CD4-positive, alpha-beta T cell treated with Interferon alpha-2 for 1 hour (primary cell): Measurements from ENCODE around the gene GLMP.

Experiments
- DNase-seq, 2 donors: peaks; one replicate each; pipeline ENCODE4 v3.0.0-alpha.2; 2020 to 2022

GLMP gene

DNA sequence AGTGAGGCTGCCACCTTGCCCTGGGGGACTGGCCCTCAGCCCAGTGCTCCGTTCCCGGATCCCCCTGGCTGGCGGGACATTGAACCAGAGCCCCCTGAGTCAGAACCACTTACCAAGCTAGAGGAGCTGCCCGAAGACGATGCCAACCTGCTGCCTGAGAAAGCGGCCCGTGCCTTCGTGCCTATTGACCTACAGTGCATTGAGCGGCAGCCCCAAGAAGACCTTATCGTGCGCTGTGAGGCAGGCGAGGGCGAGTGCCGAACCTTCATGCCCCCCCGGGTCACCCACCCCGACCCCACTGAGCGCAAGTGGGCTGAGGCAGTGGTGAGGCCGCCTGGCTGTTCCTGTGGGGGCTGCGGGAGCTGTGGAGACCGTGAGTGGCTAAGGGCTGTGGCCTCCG is 10.0 kb downstream of the GLMP start:
- DNase-seq: no peak

- DNase-seq: no peak
Observed at GRCh38 chr1:156284757-156285156, 10.7 kb downstream of the GLMP start.

DNA sequence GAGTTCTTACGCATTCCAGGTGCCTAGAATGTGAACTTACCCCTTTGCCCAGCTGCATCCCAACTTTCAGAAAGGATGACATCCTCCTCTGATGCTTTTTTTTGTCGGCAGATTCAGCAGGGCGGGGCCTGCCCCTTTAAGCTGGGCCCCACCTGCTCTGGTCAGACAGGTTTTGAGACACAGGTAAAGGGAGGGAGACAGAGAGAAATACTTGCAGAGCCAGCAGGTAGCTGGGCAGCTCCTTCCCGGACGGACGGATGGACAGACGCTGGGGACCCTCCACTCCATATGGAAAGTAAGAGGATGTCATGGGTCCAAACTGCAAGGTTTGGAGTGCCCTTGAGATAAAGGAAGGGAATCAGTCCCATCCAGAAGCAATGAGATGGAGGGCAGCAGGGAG is 11.4 kb downstream of the GLMP start, which contains the start of gene TMEM79:
Gene TMEM79 (plus strand): TSS at position 214 of the 400 bp plus-strand sequence. CDS start 902 bp downstream, outside the sequence.
- DNase-seq: no peak

GRCh38 chr1:156283521-156283920 is 12.0 kb downstream of the GLMP start:
- DNase-seq: no peak

GRCh38 chr1:156282479-156283222 is 12.8 kb downstream of the GLMP start, which contains the start of gene SMG5:
TSS of gene SMG5 (minus strand) at chr1:156282825. CDS start at chr1:156282680, 145 bp downstream.
- peak; percentile 98 for DNase-seq

DNA sequence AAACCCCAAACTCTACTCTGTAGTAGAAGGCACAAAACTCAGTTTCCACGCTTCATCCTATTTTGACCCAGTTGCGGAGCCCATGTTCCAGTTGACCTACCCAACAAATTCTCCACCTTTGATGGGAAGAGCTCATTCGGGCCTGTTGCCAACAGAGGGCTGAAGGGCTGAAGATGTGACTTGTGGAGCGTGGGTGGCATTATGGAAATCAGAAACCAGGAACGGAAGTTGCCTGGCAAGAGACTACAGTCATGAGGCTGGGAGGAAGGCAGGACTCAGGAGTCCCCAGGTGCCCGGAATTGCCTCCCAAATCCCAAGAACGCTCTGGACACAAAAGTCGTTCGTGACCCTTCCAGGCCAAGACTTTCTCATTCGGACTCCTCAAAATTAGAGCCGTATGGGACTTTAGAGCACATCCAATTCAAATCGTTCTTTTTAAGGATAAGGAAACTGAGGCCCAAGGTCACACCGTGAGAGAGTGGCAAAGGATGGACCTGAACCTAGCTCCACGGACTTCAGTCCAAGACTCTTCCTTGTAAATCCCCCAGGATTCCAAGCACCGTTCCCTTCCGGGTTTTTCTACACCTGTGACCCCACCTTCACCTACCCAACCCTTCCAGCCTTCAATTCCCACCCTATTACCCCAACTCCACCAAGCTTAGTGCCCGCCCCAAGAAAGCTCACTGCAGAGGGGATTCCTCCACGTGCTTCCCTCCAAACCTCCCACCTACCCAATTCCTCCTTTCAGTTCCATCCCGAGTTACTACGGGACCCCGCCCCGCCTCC is 13.6 kb downstream of the GLMP start:
- DNase-seq: no peak

GRCh38 chr1:156281281-156281680 is 14.2 kb downstream of the GLMP start:
- DNase-seq: peak in 1 of 2 donors; percentile 29

GRCh38 chr1:156279837-156280236 is 15.6 kb downstream of the GLMP start:
- DNase-seq: no peak

DNA sequence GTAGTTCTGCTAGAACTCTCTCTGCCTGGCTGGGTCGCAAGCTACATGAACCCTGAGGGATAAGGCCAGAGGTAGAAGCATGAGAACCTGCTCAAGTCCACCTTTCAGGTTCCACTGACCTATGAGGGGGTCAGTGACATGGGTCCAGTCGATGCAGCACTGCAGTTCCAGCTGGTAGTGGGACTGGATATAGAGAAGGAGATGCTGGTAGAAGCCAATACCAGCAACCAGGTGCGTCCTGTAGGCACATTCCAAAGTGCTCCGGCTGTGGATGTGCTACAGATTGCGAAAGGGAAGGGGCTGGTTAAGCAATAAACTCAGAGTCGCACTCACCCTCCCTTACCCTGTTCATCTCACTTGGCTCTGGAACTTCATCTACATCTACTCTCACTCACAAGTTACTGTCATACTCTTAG is 18.5 kb downstream of the GLMP start:
- DNase-seq: no peak

DNA sequence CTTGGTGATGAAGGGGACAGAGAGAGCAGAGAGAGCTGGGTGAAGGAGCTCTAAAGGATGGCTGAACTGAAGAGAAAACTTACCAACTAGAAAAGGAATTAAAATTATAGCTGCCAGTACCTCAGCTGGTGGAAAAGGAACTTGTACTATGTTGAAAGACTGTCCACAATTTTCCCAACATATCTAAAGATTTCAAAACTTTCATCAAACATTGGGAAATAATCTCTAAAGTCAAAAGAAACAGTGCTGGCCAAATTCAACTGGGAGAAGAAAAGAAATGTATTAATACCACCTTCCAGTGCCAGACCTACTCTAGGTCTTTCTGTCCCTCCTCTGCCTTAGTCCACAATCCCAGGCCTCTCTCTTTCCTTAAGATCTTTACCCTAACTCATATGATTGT is 18.9 kb downstream of the GLMP start:
- DNase-seq: no peak

DNA sequence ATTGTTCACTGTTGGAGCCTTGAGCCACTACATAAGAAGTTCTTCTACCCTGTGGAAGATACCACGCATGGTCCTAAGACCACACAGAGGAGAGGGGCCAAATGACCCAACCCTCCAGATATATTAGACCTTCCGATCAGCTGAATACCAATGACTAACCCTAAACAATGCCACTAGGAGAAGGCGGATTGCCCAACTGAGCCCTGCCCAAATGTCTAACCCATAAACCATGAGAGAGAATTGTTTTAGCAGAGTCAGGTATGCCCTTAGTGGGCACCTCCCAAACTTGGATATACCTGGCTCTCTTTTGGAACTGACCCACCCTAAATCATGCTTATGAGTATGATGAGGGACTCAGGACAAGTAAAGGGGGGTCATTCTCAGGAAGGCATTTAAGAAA is 25.2 kb downstream of the GLMP start:
- DNase-seq: no peak

- no peak for DNase-seq
Observed at GRCh38 chr1:156268336-156268735, 27.1 kb downstream of the GLMP start.

DNA sequence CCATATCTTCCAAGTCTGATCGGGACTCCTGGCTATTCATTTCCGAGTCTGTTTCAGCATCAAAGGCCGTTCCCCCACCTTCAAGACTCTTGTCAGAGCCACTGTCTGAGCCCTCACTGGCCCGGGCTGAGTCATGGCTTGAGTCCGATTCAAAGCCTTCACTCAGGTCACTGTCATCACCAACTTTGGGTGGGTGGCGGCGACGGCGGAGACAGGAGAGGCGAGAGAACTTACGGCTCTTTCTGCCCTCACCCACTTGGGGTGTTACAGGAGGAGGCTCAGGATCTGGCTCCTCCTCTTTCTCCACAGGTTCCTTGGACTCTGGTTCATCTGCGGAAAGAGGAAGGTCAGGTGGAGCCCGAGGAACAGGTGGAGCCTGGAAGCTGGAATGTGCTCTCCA is 29.4 kb downstream of the GLMP start:
- no peak for DNase-seq

DNA sequence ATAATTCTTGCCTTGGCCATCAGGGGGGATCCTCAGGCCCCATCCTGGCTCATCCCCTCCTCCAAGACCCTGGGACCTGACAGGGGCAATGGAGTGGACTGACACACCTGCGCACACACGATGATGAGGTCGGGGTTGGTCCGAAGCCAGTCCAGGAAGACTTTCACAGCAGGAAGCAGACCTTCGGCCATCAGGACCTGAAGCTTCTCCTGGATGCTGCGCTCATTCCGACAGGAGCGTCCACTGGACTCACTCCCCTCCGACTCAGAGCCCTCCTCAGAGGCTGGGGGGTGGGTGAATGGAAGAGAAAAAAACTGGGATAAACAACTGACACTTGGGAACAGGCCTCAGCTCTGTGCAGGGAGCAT is 32.2 kb downstream of the GLMP start:
- no peak for DNase-seq

DNA sequence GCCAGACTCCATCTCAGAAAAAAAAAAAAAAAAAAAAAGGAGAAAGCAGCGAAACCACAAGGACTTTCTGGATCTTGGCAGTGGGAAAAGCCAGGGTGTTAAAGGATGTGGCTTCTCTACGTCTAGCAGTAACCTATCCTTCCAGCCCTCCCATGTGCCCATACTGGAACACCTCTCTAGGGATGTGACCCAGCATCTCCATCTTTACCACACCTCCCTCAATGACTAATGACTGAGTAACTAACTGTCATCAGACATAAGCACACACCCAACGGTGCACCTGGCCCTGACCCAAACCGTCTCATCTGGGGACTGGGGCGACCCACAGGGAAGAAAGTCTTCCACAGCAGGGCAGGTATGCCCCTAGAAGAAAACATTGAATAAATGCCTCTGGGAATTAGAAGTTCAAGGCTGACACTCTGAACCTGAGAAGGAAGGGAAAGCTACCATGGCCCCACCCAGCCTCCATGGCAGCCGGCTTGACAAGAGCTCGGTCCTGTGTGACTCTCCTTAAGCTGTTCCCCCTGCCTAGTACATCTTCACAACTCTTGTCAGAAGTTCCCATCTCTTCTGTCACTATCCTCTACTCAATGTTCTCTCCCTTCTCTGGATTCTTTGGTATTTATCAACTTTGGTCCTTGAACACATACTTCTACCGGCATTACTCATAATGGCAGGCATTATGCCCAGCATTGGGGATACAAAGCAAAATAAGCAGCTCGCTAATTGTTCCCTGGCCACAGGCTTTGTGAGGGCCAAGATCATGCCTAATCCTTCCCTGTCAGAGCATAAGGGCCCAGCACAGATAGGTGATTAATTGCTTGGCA is 32.8 kb downstream of the GLMP start:
- no peak for DNase-seq

- DNase-seq: no peak
Observed at GRCh38 chr1:156260896-156261295, 34.6 kb downstream of the GLMP start.

- no peak for DNase-seq
Observed at GRCh38 chr1:156259805-156260204, 35.7 kb downstream of the GLMP start.

DNA sequence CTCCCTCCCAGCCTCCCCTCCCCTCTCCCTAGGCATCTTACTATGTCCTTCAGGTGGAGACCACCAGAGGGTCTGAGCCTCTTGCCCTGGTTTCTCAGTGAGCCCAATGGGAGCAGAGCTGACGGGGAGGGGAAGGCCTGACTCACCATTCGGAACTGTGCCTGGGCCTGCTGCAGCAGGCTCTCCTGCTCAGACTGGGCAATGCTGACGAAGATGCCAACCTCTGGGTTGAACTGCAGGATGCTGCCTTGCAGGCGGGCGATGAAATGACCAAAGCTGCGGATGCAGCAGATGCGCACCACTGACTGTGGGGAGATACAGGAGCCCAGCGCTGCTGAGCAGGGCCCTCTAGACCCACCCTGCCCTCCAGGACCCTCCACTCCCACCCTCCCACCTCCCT is 36.6 kb downstream of the GLMP start:
- DNase-seq: no peak

DNA sequence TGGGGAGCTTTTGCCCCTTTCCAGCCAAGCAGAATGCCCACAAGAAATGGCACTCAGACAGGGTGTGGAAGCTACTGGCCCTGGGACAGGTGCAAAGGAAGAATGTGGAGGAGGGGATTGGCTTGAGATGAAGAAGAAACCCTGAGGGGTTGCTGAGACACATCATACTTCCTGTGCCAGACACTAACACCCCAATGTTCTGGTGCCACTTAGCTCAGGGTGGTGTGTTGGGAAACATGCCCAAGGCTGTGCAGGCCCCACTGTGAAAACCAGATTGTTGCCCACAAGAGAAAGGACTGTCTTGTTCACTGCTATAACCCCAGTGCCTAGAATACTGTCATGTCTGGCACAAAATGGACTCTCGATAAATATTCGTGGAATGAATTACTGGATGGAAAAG is 37.8 kb downstream of the GLMP start:
- no peak for DNase-seq

DNA sequence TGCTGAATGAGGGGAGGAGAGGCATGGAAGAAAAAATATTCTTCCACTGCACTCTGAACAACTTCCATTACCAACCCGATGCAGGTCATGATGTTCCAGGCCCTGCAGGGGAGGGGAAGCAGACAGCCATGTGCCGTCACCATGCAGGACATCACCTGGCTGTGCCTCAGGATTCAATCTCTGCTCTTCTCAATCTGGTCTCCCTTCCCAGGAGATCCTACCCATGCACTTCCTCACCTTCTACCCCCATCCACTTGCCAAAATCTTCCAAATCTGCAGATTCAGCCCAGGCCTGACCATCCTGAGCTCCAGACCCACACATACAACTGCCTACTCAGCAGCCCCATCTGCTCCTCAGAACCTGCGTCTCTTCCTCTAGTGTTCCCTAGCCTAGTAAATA is 41.8 kb downstream of the GLMP start:
- DNase-seq: no peak

DNA sequence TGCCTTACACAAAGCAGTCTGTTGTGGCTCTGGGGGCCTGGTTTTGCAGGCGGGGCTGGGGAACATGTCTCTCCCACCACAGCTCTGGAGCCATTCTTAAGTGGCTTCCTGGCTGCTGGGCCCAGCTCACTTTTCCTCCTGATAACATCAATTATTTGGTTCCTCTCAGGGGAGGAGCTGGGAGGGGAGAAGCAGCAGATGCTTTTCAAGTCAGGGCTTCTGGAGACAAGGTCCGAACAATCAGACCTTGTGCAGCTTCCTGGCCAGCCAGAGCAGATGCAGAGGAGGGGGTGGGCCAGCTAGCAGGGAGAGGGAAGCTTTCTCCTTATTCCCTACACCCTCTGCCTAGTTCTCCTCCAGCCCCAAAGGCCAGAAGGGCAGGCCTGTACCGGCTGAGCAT is 44.0 kb downstream of the GLMP start:
- DNase-seq: no peak

- no peak for DNase-seq
Observed at GRCh38 chr1:156249593-156249992, 45.9 kb downstream of the GLMP start.

DNA sequence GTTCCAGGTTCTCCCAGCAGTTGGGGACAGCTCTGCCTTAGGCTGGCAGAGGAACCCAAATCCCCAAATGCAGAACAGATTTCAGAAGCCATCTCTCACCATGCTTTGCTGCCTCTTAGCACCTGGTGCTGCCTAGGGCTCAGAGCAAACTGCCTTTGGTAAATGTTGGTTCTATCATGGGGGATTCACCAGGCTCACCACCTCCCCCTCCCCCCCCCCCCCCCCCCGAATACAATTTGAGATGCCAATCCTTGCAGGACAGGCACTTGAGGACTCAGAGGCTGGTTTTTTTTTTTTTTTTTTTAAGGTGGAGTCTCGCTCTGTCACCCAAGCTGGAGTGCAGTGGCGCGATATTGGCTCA is 47.2 kb downstream of the GLMP start:
- no peak for DNase-seq
